GM12878 (cell line): Measurements from ENCODE around the gene FAM229A. TPM values are rescaled to one million over a fixed set of nuclear protein-coding genes. Genes with fewer than 3 reads are reported as not detected.

Experiments
- ATAC-seq: fragments of 200-7000 bp; cut with Tn5 transposase; 3 replicates; pipeline ENCODE4 v1.9.1; 2020; ENCODE audit warnings: mild to moderate bottlenecking, moderate library complexity
- BruUV-seq: library from RNA; stranded (reverse); fragments of 400-500 nt; replicated peaks from 2 replicates; lab custom pipeline; 2021; lab: Mats Ljungman, UMichigan
- CTCF ChIA-PET: fragments of 300-600 bp; sonication (Branson Sonifier 250); formaldehyde crosslinking; extraction: SDS; loops from one replicate; lab custom pipeline; 2021; ENCODE audit warnings: inconsistent platforms; lab: Yijun Ruan, JAX
- POLR2A ChIA-PET: fragments of 350-600 bp; formaldehyde crosslinking; extraction: SDS; loops from one replicate; lab custom pipeline; 2021; ENCODE audit warnings: inconsistent platforms; lab: Charles Lee
- RAD21 ChIA-PET: fragments of 300-600 bp; sonication (Branson Sonifier 250); formaldehyde crosslinking; loops from one replicate; lab custom pipeline; 2023; ENCODE audit warnings: antibody characterized with exemption; ENCODE audit not compliant: unreplicated experiment; lab: Charles Lee
- SMC1A ChIA-PET: fragments of 300-600 bp; sonication (Branson Sonifier 250); formaldehyde crosslinking; loops from one replicate; lab custom pipeline; 2023; ENCODE audit not compliant: unreplicated experiment, uncharacterized antibody; lab: Charles Lee
- DNase-seq: peaks from one replicate; pipeline ENCODE4 v3.0.0-alpha.2; 2011; ENCODE audit warnings: low read depth, low spot score
- FAIRE-seq: peaks from 3 replicates; lab custom pipeline; 2011; peaks lifted over from hg19 to GRCh38; lab: Jason Lieb, UNC
- H2AFZ ChIP-seq: 2 replicates; pipeline ENCODE4 v1.6.0; 2011; ENCODE audit warnings: low read depth, low read length, control low read depth; ENCODE audit not compliant: control insufficient read depth
- H3K27ac ChIP-seq: 2 replicates; pipeline ENCODE4 v1.5.1; 2011; ENCODE audit warnings: control low read depth; ENCODE audit not compliant: control insufficient read depth, insufficient read depth
- H3K27me3 ChIP-seq, 2 experiments: replicated peaks in 1 of 2; 2 replicates each; pipeline versions ENCODE4 v1.6.0 to v1.6.1; 2011; ENCODE audit warnings: low read length in 1 of 2; ENCODE audit not compliant: control insufficient read depth in 2 of 2, insufficient read depth in 2 of 2
- H3K36me3 ChIP-seq, 2 experiments: 2 replicates each; pipeline ENCODE4 v1.5.1; 2011; ENCODE audit warnings: low read length in 1 of 2; ENCODE audit not compliant: control insufficient read depth in 2 of 2, insufficient read depth in 2 of 2
- H3K4me1 ChIP-seq: 2 replicates; pipeline ENCODE4 v1.6.1; 2011; ENCODE audit warnings: mild to moderate bottlenecking, low read length, moderate library complexity, mixed read lengths; ENCODE audit not compliant: control insufficient read depth, insufficient read depth
- H3K4me2 ChIP-seq: 2 replicates; pipeline ENCODE4 v1.6.0; 2011; ENCODE audit warnings: control low read depth; ENCODE audit not compliant: control insufficient read depth, insufficient read depth
- H3K4me3 ChIP-seq: fragments of 200-600 bp; sonication (generic); 2 replicates; pipeline ENCODE4 v1.5.1; 2016
- H3K79me2 ChIP-seq: 2 replicates; pipeline ENCODE4 v1.6.0; 2011; ENCODE audit warnings: low read length; ENCODE audit not compliant: control insufficient read depth, insufficient read depth
- H3K9ac ChIP-seq: 2 replicates; pipeline ENCODE4 v1.8.0; 2011; ENCODE audit warnings: low read length, control low read depth, mixed read lengths; ENCODE audit not compliant: control insufficient read depth, insufficient read depth
- H3K9me3 ChIP-seq: replicated peaks from 3 replicates; pipeline ENCODE4 v1.5.1; 2011; ENCODE audit warnings: mild to moderate bottlenecking, low read length; ENCODE audit not compliant: control insufficient read depth, insufficient read depth
- H4K20me1 ChIP-seq: 2 replicates; pipeline ENCODE4 v1.6.0; 2011; ENCODE audit not compliant: control insufficient read depth, insufficient read depth
- E2F4 ChIP-seq: IDR thresholded peaks from 2 replicates; pipeline ENCODE4 v1.6.1; 2012; ENCODE audit warnings: low read depth, low read length, improper control_type of control experiment
- HDAC6 ChIP-seq: fragments of 200-600 bp; sonication (generic); IDR thresholded peaks from one replicate; pipeline ENCODE4 v1.8.0; 2017; ENCODE audit warnings: antibody characterized with exemption; ENCODE audit not compliant: unreplicated experiment
- JUND ChIP-seq: IDR thresholded peaks from 2 replicates; pipeline ENCODE4 v1.6.1; 2012; ENCODE audit warnings: low read depth, mild to moderate bottlenecking, low read length, improper control_type of control experiment, moderate library complexity
- MTA2 ChIP-seq: fragments of 450-650 bp; IDR thresholded peaks from 2 replicates; pipeline ENCODE4 v1.6.1; 2016; ENCODE audit warnings: low read depth, mild to moderate bottlenecking, moderate library complexity
- PML ChIP-seq: IDR thresholded peaks from 2 replicates; pipeline ENCODE4 v1.6.1; 2012; ENCODE audit warnings: low read length, inconsistent platforms
- POLR2AphosphoS5 ChIP-seq: IDR thresholded peaks from 2 replicates; pipeline ENCODE4 v1.6.1; 2011; ENCODE audit warnings: mild to moderate bottlenecking, low read length, inconsistent platforms
- RCOR1 ChIP-seq: conservative IDR thresholded peaks from 2 replicates; pipeline ENCODE4 v1.6.1; 2012; ENCODE audit warnings: low read depth, low read length, improper control_type of control experiment
- ZBED1 ChIP-seq: IDR thresholded peaks from 2 replicates; pipeline ENCODE4 v1.6.1; 2016; ENCODE audit warnings: borderline replicate concordance
- ZNF687 ChIP-seq: fragments of 450-650 bp; IDR thresholded peaks from 2 replicates; pipeline ENCODE4 v1.6.1; 2017; ENCODE audit warnings: mild to moderate bottlenecking, moderate library complexity
- WGBS: methylation state at CpG from one replicate; pipeline ENCODE4 v1.1.6; 2016; ENCODE audit warnings: low lambda C conversion rate; ENCODE audit not compliant: insufficient replicate concordance, insufficient coverage; ENCODE audit errors: missing lambda C conversion rate; 5-methylcytosine and 5-hydroxymethylcytosine counted together
- in situ Hi-C: fragments of 300-500 bp; cut with MboI; formaldehyde crosslinking; loops from 9 replicates; pipeline ENCODE4 v1.14.3; 2018; ENCODE audit warnings: mixed read lengths
- intact Hi-C: fragments of 100-400 bp; cut with micrococcal nuclease; formaldehyde crosslinking; loops from one replicate; pipeline ENCODE4 v1.14.2; 2022; ENCODE audit not compliant: unreplicated experiment
- polyA plus RNA-seq, 11 experiments: library from polyadenylated mRNA; depleted of rRNA in 4 of 11; unstranded in 6 of 11; stranded (reverse) in 5 of 11; fragments of >200 nt; fragmentation: Nextera tagmentation in 4 of 11; fragmentation: Illumina TruSeq in 1 of 11; extraction: Ambion mirVana in 4 of 11; extraction: Trizol in 1 of 11; gene quantifications; 1 replicate in 1 of 11; 2 replicates in 10 of 11; pipeline versions ENCODE4 v1.2.1 to v1.2.3, GENCODE V29; 2011 to 2016; ENCODE audit warnings: inconsistent platforms in 2 of 11, missing spikeins in 2 of 11, low read depth in 1 of 11
- total RNA-seq, 4 experiments: library from RNA; depleted of rRNA in 3 of 4; stranded (reverse); fragments of >200 nt in 3 of 4; fragmentation: Illumina TruSeq in 1 of 4; extraction: Trizol in 1 of 4; gene quantifications; 2 replicates each; pipeline versions ENCODE4 v1.2.1 to v1.2.3, GENCODE V29; 2013 to 2021

FAM229A gene
- total and polyA plus RNA-seq, 10 of the 15 experiments (the other 5 are each of a cell fraction or from before 2014, with no cell fraction given) = 0.02 to 5.3 (median 1.4) TPM; not detected in 1

GRCh38 chr1:32341186-32341757 lies 21.0 kb downstream of the FAM229A start:
- H3K9ac ChIP-seq = peak overlapping the region; percentile 26; the same call in 1 of the 2 replicates
- H3K4me1 ChIP-seq = peaks cover 55% of the 10 kb centered on the region
- 97% methylated on average over 11 of the region's 11 CpGs for WGBS
- no peak overlapping the region; the same call in 1 of the 2 replicates for H3K4me3 ChIP-seq
- H2AFZ ChIP-seq = no peak overlapping the region
- intact Hi-C loops (no loop called here), in situ Hi-C loops (no loop called here)
- FAIRE-seq = no peak
- DNase-seq = no peak
- no peaks in the 10 kb centered on the region for H3K9me3 ChIP-seq
- no peak for TF ChIP-seq PML
- TF ChIP-seq ZNF687 = no peak
- TF ChIP-seq E2F4 = no peak
- no peak for TF ChIP-seq ZBED1
- no peak for TF ChIP-seq HDAC6
- TF ChIP-seq RCOR1 = no peak
- no peak for TF ChIP-seq JUND
- TF ChIP-seq MTA2 = no peak
- TF ChIP-seq POLR2AphosphoS5 = no peak
- ChIA-PET POLR2A (interaction anchor here (1.2 to 1.5 kb wide), 2 partner anchors 13 to 83 kb away, joined by 3 read pairs; no protein-coding TSS in a partner anchor), CTCF (interaction anchor here (0.9 to 1.5 kb wide), 3 partner anchors 9 to 179 kb away, joined by 3 read pairs; no protein-coding TSS in a partner anchor), RAD21 (interaction anchor here (1.3 kb wide), 1 partner anchor 12 kb away, joined by 3 read pairs; no protein-coding TSS in a partner anchor), SMC1A (no interaction called here)
- H4K20me1 ChIP-seq = no peaks in the 10 kb centered on the region
- no peak for ATAC-seq
- BruUV-seq = no TSS peak
- no peaks in the 10 kb centered on the region; the same call in 1 of the 2 replicates for H3K79me2 ChIP-seq
- H3K4me2 ChIP-seq = peak overlapping the region; percentile 21; the same call in 1 of the 2 replicates
- H3K27me3 ChIP-seq = no peaks in the 10 kb centered on the region
- no peaks in the 10 kb centered on the region for H3K36me3 ChIP-seq
- no peak overlapping the region for H3K27ac ChIP-seq
